ENCODE data around the gene SUPT6H.
A peak's percentile ranks its signal among the peaks of the same experiment; 100 is the strongest.
"Not testable (repeated sequence)": the region's sequence is repeated elsewhere in the genome, so short reads cannot be mapped to it uniquely, and the experiment has no call there.

The SUPT6H gene

DNA sequence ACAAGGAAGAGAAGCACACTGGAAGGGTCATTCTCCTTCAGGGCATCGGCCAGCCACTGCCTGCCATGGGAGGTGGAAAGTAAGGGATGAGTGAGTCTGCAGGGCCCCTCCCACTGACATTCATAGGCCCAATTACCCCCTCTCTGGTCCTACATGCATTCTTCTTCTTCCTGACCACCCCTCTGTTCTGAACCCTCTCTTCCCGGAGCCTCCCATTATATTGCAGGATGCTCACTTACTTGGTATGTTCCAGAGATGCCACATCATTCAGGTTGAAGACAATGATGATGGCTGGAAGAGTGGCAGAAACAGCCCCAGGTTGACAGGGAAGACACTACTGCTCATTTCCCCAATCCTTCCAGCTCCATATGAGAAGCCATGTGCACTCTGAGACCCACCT is 53.2 kb downstream of the SUPT6H start:
- no peaks in the 10 kb centered on the region for H3K27me3 ChIP-seq (ENCODE audit: control insufficient read depth, insufficient read depth, low read length)
- peaks cover 24% of the 10 kb centered on the region for H3K4me1 ChIP-seq (ENCODE audit: control insufficient read depth, low read depth, low read length)
- no peaks in the 10 kb centered on the region for H3K9me3 ChIP-seq (ENCODE audit: control insufficient read depth, low read depth, low read length)
- no peak overlapping the region for H3K27ac ChIP-seq (ENCODE audit: low read length)
- no peak overlapping the region for H3K9ac ChIP-seq (ENCODE audit: low read length)
- no peak overlapping the region for H3K4me3 ChIP-seq (ENCODE audit: low read length)
- H3K36me3 ChIP-seq (ENCODE audit: control insufficient read depth, low read depth, low read length): peaks cover 26% of the 10 kb centered on the region

DNA sequence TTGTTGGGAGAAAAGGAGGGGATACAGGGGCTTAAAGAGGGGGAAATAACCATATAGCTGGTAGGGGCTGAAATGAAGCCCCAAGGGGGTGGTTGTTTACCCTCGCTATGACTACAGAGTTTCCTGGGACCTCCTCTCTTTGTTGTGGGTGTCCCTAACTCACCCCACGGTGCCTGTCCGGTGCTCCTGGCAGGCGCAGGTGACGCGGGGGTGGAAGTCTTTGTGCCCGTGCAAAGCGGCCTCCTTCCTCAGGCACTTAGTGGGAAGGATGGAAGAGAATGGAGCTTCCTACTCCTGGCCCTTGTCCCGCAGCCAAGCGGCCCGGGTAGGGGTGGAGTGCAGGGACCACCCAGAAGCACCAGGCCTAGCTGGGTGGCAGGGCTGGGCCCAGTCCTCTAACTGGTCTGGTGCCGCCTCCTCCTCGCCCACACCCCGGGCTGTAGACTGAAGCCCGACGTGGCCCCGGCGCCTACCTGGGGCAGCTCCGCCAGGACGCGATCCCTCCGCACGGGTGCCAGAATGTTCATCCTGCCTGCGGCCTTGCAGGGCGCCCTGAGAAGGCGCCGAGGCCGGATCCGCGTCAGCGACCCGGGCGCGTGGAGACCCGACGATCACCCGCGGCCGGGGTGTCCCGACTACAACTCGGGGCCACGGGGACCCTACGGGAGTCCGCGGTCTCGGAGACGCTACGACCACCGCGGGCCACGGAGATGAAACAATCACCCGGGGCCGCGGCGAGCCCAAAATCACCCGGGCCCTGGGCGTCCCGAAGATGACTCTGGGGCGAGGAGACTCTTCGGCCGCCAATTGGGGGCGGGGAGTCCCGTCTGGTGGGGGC is 55.0 kb downstream of the SUPT6H start:
- Histone ChIP-seq H3K9ac (ENCODE audit: low read length) (peak overlapping the region; percentile 90), H3K36me3 (ENCODE audit: control insufficient read depth, low read depth, low read length) (peaks cover 39% of the 10 kb centered on the region), H3K27ac (ENCODE audit: low read length) (peak overlapping the region; percentile 71), H3K4me3 (ENCODE audit: low read length) (peak overlapping the region; percentile 91), H3K27me3 (ENCODE audit: control insufficient read depth, insufficient read depth, low read length) (no peaks in the 10 kb centered on the region), H3K4me1 (ENCODE audit: control insufficient read depth, low read depth, low read length) (peaks cover 32% of the 10 kb centered on the region), H3K9me3 (ENCODE audit: control insufficient read depth, low read depth, low read length) (no peaks in the 10 kb centered on the region)

DNA sequence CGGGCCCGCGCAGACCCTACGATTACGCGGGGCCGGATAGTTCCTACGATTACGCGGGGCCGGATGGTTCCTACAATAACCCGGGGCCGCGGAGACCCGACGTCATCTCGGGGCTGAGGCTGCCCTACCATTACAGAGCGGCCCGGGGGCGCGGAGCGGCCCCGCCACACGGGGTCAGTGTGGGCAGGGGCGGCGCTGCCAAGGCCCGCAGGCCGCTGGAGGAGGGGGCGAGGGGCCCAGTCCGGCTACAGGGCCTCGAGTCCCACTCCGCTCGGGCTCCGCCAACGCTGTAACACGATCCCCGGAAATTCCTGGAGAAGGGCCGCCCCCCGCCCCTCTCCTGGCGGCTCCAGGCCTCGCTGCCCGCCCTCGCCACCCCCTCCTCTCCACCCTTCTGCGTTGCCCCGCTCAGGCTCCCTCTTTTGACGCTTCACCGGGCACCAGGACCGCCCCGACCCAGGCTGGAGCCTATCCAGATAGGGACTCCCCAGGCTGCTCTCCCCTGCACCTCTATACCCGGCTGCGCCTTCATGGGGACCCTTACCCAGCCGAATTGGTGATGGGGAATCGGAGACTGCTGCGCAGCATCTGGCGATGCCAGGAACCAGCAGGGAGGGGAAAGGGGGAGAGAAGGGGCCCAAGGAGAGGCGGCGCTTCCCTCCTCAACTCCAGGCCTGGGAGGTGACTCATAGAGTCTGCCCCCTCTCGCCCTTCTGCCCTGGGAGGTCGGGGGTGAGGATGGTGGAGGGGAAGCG is 55.8 kb downstream of the SUPT6H start, which contains the start of gene RAB34:
Gene RAB34, minus strand, starts transcription at position 291 of the 755 bp plus-strand sequence. CDS start 602 bp downstream, outside the sequence.
- peak within 1 kb of the TSS; percentile 83 for H3K27ac ChIP-seq (ENCODE audit: low read length)
- no peaks in the 10 kb centered on the region for H3K9me3 ChIP-seq (ENCODE audit: control insufficient read depth, low read depth, low read length)
- peaks cover 32% of the 10 kb centered on the region for H3K4me1 ChIP-seq (ENCODE audit: control insufficient read depth, low read depth, low read length)
- peak within 1 kb of the TSS; percentile 90 for H3K9ac ChIP-seq (ENCODE audit: low read length)
- H3K4me3 ChIP-seq (ENCODE audit: low read length): peak within 1 kb of the TSS; percentile 91
- peaks cover 46% of the 10 kb centered on the region for H3K36me3 ChIP-seq (ENCODE audit: control insufficient read depth, low read depth, low read length)
- H3K27me3 ChIP-seq (ENCODE audit: control insufficient read depth, insufficient read depth, low read length): no peaks in the 10 kb centered on the region

DNA sequence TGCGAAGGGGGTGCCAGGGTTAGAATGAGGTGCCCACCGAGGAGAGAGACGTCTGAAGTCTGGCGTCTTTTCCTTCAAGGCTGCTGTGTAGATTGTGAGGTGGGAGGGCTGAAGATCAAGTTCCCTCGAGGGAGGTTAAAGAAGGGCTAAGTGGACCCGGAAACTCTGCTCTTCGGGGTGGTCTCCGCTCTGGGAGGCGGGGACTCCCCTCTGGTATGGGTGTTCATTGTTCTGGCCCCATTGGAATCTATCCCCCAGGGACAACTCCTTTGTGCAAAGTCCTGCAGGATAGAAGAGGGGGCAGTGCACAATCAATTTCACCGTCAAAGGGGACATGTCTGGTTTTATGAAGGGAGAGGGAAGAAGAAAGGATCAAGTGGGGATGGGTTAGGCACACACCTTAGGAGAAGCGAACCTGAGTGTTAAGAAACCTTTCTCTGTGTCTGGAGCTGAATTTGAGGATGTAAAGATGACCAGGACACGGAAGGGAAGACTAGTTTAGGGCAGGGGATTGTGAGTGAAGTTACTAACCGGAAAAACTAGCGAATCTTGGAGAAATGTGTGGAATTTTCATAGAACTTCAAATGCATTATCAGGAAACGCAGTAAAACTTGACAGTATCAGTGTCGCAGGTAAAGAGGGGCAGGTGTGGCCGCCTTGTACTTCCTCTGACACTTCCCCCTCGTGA is 56.5 kb downstream of the SUPT6H start:
- H3K27me3 ChIP-seq (ENCODE audit: control insufficient read depth, insufficient read depth, low read length): no peaks in the 10 kb centered on the region
- H3K9ac ChIP-seq (ENCODE audit: low read length): peak overlapping the region; percentile 74
- peak overlapping the region; percentile 91 for H3K4me3 ChIP-seq (ENCODE audit: low read length)
- peak overlapping the region; percentile 83 for H3K27ac ChIP-seq (ENCODE audit: low read length)
- peaks cover 49% of the 10 kb centered on the region for H3K36me3 ChIP-seq (ENCODE audit: control insufficient read depth, low read depth, low read length)
- H3K9me3 ChIP-seq (ENCODE audit: control insufficient read depth, low read depth, low read length): no peaks in the 10 kb centered on the region
- H3K4me1 ChIP-seq (ENCODE audit: control insufficient read depth, low read depth, low read length): peaks cover 31% of the 10 kb centered on the region

DNA sequence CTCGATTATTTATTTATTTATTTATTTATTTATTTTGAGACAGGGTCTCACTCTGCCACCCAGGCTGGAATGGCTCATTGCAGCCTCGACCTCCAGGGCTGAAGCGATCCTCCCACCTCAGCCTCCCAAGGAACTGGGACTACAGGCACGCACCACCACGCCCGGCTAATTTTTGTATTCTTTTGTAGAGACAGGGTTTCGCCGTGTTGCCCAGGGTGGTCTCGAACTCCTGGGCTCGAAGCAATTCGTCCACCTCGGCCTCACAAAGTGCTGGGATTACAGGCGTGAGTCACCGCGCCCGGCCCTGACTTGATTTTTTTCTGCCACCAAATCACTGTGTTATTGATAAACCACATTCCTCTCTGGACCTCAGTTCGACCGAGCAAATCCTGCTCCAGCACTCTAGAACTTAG is 57.0 kb downstream of the SUPT6H start:
- H3K4me1 ChIP-seq (ENCODE audit: control insufficient read depth, low read depth, low read length): peaks cover 31% of the 10 kb centered on the region
- peak overlapping the region; percentile 89 for H3K27ac ChIP-seq (ENCODE audit: low read length)
- peak overlapping the region; percentile 94 for H3K9ac ChIP-seq (ENCODE audit: low read length)
- no peaks in the 10 kb centered on the region for H3K9me3 ChIP-seq (ENCODE audit: control insufficient read depth, low read depth, low read length)
- peak overlapping the region; percentile 91 for H3K4me3 ChIP-seq (ENCODE audit: low read length)
- no peaks in the 10 kb centered on the region for H3K27me3 ChIP-seq (ENCODE audit: control insufficient read depth, insufficient read depth, low read length)
- H3K36me3 ChIP-seq (ENCODE audit: control insufficient read depth, low read depth, low read length): peaks cover 48% of the 10 kb centered on the region

DNA sequence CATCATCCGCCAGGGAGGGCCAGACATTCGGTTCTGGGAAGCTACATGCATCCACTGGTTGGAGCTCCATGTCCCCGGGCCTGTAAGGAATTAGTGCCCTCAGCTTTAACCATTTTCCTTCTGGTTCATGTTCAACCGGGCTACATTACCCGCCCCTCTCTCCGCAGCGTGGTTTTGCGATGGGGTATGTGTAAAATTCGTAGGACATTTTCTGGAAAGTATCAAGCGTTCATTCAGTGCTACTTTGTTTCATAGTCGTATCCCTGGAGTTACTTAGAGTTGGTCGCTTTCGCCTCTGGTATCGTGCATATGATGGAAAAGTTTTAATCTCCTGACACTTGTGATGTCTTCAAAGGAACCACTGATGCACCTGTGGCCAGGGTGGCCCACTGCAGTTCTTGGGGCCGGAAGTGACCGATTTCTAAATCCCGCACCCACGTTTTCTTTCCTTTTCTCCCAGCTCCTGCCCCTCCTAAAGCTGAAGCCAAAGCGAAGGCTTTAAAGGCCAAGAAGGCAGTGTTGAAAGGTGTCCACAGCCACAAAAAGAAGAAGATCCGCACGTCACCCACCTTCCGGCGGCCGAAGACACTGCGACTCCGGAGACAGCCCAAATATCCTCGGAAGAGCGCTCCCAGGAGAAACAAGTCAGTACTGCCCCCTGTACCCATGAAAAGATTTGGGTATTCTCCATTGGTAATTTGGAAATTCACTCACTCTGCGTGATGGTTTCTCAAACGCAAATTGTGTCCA is 58.4 kb downstream of the SUPT6H start:
- no peaks in the 10 kb centered on the region for H3K27me3 ChIP-seq (ENCODE audit: control insufficient read depth, insufficient read depth, low read length)
- H3K36me3 ChIP-seq (ENCODE audit: control insufficient read depth, low read depth, low read length): peaks cover 47% of the 10 kb centered on the region
- H3K9ac ChIP-seq (ENCODE audit: low read length): peak overlapping the region; percentile 94
- no peaks in the 10 kb centered on the region for H3K9me3 ChIP-seq (ENCODE audit: control insufficient read depth, low read depth, low read length)
- peak overlapping the region; percentile 91 for H3K4me3 ChIP-seq (ENCODE audit: low read length)
- H3K27ac ChIP-seq (ENCODE audit: low read length): peak overlapping the region; percentile 89
- H3K4me1 ChIP-seq (ENCODE audit: control insufficient read depth, low read depth, low read length): peaks cover 37% of the 10 kb centered on the region

DNA sequence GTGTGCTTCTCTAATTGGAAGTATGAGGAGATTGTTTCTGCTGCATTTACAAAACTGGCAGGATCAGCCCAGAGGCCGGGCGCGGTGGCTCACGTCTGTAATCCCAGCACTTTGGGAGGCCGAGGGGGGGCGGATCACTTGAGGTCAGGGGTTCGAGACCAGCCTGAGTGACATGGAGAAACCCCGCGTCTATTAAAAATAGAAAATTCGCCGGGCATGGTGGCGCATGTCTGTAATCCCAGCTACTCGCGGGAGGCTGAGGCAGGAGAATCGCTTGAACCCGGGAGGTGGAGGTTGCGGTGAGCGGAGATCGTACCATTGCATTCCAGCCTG is 59.0 kb downstream of the SUPT6H start:
- Histone ChIP-seq H3K4me3 (ENCODE audit: low read length) (peak overlapping the region; percentile 91), H3K36me3 (ENCODE audit: control insufficient read depth, low read depth, low read length) (peaks cover 44% of the 10 kb centered on the region), H3K4me1 (ENCODE audit: control insufficient read depth, low read depth, low read length) (peaks cover 36% of the 10 kb centered on the region), H3K27ac (ENCODE audit: low read length) (peak overlapping the region; percentile 89), H3K9ac (ENCODE audit: low read length) (peak overlapping the region; percentile 94)
- H3K27me3 ChIP-seq (ENCODE audit: control insufficient read depth, insufficient read depth, low read length); H3K9me3 ChIP-seq (ENCODE audit: control insufficient read depth, low read depth, low read length): not testable (repeated sequence)

DNA sequence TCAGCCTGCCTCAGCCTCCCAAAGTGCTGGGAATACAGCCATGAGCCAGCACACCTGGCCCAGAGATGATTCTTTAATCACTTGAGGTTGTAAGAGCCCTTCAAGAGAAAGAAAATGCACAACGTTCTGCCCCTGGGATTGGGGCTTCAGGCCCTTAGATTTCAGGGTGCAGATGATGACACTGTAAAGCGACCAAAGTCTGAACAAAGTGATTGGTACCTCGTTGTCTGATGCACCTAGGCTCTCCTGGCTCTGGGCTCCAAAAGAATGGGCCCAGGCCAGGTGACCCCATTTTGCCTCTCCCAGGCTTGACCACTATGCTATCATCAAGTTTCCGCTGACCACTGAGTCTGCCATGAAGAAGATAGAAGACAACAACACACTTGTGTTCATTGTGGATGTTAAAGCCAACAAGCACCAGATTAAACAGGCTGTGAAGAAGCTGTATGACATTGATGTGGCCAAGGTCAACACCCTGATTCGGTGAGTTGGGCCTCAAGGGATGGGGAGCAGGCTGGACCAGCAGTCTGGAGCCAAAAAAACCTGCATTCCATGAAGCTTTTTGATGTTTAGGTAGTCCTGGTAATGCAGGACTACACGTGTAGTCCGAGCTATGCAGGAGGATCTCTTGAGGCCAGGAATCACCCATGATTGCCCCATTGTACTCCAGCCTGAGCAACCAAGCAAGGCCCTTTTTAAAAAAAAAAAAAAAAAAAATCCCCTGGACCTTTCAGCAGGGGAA is 60.6 kb downstream of the SUPT6H start:
- Histone ChIP-seq H3K9ac (ENCODE audit: low read length) (no peak overlapping the region), H3K27me3 (ENCODE audit: control insufficient read depth, insufficient read depth, low read length) (no peaks in the 10 kb centered on the region), H3K36me3 (ENCODE audit: control insufficient read depth, low read depth, low read length) (peaks cover 44% of the 10 kb centered on the region), H3K27ac (ENCODE audit: low read length) (no peak overlapping the region), H3K9me3 (ENCODE audit: control insufficient read depth, low read depth, low read length) (no peaks in the 10 kb centered on the region), H3K4me3 (ENCODE audit: low read length) (peak overlapping the region; percentile 91), H3K4me1 (ENCODE audit: control insufficient read depth, low read depth, low read length) (peaks cover 29% of the 10 kb centered on the region)

DNA sequence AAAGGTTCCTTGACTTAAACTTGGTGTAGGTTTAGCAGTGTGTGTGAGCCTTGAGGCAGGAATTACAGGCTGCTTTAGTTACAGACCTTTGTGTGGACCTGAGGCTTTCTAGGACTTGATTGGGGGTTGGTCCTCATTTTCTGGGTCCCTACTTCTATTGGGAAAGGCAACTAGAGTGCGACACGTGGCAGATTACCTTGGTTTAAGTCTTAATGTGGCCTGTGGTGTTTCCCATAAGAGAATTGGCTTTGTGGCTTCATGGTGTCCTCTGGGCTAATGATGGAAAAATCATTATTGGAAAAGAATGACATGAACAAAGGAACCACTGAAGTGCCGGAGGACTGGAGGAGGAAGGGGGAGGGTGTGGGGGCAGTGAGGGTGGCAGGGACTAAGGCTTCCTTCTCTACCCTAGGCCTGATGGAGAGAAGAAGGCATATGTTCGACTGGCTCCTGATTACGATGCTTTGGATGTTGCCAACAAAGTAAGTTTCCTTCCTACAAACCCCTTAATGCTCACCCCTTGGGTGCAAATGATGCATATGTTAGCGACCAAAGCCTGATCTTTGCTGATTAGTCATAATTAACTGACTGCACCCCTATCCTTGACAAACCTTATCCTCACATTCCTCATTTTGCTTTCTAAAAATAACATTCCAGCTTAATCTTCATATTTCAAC is 61.3 kb downstream of the SUPT6H start:
- Histone ChIP-seq H3K4me1 (ENCODE audit: control insufficient read depth, low read depth, low read length) (peaks cover 27% of the 10 kb centered on the region), H3K27me3 (ENCODE audit: control insufficient read depth, insufficient read depth, low read length) (no peaks in the 10 kb centered on the region), H3K9ac (ENCODE audit: low read length) (no peak overlapping the region), H3K27ac (ENCODE audit: low read length) (no peak overlapping the region), H3K36me3 (ENCODE audit: control insufficient read depth, low read depth, low read length) (peaks cover 44% of the 10 kb centered on the region), H3K9me3 (ENCODE audit: control insufficient read depth, low read depth, low read length) (no peaks in the 10 kb centered on the region), H3K4me3 (ENCODE audit: low read length) (peak overlapping the region; percentile 91)

DNA sequence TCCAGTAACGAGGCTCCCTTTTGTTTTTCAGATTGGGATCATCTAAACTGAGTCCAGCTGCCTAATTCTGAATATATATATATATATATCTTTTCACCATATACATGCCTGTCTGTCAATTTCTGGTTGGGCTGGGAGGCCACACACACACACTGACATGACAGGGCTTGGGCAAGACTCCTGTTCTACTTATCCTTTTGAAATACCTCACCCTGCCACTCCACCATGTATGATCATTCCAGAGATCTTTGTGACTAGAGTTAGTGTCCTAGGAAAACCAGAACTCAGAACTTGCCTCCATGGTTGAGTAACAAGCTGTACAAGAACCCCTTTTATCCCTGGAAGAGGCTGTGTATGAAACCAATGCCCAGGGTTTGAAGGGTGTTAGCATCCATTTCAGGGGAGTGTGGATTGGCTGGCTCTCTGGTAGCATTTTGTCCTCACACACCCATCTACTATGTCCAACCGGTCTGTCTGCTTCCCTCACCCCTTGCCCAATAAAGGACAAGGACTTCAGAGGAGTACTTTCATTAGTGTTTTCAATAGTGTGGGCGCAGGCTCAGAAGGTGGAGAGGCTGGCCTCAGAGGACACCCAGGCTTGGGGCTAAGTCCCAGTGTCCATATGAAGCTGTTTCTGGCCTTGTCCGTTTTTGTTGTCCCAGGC is 62.0 kb downstream of the SUPT6H start:
- not testable (repeated sequence) for H3K27ac ChIP-seq (ENCODE audit: low read length); H3K9ac ChIP-seq (ENCODE audit: low read length); H3K27me3 ChIP-seq (ENCODE audit: control insufficient read depth, insufficient read depth, low read length); H3K9me3 ChIP-seq (ENCODE audit: control insufficient read depth, low read depth, low read length)
- Histone ChIP-seq H3K4me3 (ENCODE audit: low read length) (peak overlapping the region; percentile 64), H3K36me3 (ENCODE audit: control insufficient read depth, low read depth, low read length) (peaks cover 44% of the 10 kb centered on the region), H3K4me1 (ENCODE audit: control insufficient read depth, low read depth, low read length) (peaks cover 23% of the 10 kb centered on the region)

All from iPS-18a (cell line).